ENCODE measurements around the gene MAPK7.

The MAPK7 gene

GRCh38 chr17:19380481-19381301, 2.4 kb downstream of the MAPK7 start:
- no peak for DNase-seq (ENCODE audit: low read depth)

DNA sequence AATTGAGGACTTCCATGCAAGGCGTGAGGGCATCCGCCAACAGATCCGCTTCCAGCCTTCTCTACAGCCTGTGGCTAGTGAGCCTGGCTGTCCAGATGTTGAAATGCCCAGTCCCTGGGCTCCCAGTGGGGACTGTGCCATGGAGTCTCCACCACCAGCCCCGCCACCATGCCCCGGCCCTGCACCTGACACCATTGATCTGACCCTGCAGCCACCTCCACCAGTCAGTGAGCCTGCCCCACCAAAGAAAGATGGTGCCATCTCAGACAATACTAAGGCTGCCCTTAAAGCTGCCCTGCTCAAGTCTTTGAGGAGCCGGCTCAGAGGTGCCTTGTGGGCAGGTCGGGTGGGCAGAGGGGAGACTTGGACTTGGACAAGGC, 3.1 kb downstream of the MAPK7 start:
- DNase-seq (ENCODE audit: low read depth): no peak

GRCh38 chr17:19381741-19382444, 3.6 kb downstream of the MAPK7 start:
- no peak for DNase-seq (ENCODE audit: low read depth)

DNA sequence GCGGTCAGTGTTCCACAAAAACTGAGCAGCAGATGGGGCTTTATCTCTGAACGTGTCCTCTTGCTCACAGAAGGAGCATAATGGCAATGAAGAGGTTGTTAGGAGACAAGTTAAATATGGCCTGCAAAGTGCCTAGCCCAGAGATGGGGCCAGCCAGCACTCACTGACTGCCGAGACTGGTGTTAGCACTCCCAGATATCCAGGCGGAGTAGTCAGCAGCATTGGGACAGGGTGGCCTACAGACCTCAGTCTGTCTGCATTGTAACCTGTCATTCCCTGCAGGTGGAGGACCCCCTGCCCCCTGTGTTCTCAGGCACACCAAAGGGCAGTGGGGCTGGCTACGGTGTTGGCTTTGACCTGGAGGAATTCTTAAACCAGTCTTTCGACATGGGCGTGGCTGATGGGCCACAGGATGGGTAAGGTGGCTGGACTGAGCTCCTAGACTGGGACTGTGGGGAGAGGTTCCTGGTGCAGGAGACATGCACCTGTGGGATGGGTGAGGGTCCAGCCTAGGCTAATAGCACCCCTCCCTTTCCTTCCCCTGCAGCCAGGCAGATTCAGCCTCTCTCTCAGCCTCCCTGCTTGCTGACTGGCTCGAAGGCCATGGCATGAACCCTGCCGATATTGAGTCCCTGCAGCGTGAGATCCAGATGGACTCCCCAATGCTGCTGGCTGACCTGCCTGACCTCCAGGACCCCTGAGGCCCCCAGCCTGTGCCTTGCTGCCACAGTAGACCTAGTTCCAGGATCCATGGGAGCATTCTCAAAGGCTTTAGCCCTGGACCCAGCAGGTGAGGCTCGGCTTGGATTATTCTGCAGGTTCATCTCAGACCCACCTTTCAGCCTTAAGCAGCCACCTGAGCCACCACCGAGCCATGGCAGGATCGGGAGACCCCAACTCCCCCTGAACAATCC, 4.5 kb downstream of the MAPK7 start:
- no peak for DNase-seq (ENCODE audit: low read depth)

- DNase-seq (ENCODE audit: low read depth): no peak
Observed at GRCh38 chr17:19383681-19384470, 5.6 kb downstream of the MAPK7 start.

DNA sequence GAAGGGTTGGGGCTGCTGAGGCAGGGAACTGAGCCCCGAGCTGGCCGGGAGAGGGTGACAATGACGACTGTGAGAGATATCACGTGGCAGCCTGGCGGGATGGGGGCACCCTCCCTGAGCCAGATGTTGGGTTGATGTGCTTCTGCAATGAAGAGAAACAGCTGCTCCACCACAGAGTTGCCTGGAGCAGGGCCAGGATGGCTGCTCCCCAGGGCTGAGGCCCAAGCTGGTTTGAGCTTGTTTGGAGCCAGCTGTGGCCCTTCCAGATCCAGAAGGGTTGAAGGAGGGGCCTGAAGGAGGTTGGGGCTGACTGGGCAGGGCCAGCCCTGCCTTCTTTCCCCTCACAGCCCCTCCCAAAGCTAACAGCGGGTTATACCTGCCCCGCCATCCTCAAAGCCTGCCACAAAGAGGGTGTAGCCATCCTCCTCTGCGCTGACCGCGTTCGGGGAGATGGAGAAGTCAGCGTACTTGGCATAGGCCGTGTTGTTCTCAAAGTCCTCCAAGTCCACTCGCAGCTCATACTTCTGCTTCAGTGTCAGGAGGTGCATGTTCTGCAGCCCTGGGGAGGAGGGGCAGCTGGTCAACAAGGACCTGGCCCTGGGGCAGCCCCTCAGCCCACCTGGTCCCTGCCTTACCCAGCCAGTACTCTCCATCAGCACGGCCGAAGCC, 6.6 kb downstream of the MAPK7 start:
- no peak for DNase-seq (ENCODE audit: low read depth)

GRCh38 chr17:19385521-19385983, 7.3 kb downstream of the MAPK7 start:
- DNase-seq (ENCODE audit: low read depth): no peak

DNA sequence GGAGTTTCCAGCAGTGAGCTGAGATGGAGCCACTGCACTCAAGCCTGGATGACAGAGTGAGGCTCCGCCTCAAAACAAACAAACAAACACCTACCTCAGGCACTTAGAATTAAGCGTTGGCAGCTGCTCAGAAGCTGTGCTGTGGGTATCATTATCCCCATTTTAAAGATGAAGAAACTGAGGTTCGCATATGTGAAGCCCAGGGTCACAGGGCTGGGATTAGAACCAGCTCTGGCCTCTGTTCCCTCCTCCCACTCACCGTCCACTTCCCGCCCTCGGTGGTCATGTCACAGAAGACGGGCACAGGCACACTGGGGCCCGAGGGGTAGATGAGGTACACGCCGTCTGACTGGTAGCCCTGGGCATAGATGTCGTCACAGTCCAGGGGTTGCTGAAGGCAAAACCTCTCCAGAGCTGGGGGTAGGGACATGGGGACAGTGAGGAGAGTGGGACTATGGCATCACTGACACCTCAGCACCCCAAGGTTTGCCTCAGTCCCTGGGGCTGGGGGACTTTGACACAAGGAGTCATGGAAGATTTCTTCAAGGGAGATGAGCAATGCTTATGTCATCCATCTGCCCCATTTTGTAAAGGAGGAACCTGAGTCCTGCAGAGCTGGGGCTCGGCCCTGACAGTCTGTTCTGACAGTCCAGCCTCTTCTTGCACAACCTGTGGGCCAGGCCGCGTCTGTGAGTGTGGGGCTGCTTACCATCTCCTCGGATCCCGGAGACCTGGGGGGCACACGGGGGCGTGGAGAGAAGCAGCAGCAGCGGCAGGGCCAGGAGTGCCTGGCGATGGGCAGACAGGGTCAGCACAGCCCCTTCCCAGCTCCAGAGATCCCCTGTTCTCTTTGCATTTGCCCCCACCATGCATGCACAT, 8.0 kb downstream of the MAPK7 start:
- no peak for DNase-seq (ENCODE audit: low read depth)

GRCh38 chr17:19386974-19387920, 8.9 kb downstream of the MAPK7 start, which contains the start of gene MFAP4:
Gene MFAP4 (minus strand): TSS chr17:19387190. CDS start chr17:19387155, 35 bp downstream.
- DNase-seq (ENCODE audit: low read depth): no peak

DNA sequence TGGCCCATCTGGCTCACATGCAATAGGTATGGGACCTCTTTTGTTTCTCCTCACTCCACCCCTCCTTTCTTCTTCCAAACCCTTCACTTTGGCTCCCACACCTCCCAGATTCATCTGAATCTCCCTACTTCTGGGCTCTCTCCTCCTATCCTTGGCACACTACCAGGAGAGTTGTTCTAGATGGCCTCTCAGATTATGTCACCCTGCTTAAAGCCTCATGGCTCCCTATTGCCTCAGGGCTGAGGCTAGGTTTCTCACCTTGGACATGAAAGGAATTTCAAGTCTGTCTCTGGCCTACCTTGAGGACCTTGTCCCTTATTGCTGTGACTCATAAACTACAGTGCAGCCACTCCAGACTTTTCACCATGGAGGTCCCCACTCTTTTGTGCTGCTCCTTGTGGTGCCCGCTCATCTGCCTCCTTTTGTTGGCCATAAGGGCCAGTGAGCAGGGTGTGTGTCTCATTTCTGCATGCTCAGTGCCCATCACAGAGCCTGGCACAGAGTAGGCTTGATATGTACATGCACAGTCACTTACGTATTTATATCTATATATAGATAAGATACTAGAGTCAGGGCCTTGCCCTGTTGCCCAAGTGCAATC, 9.7 kb downstream of the MAPK7 start:
- no peak for DNase-seq (ENCODE audit: low read depth)

DNA sequence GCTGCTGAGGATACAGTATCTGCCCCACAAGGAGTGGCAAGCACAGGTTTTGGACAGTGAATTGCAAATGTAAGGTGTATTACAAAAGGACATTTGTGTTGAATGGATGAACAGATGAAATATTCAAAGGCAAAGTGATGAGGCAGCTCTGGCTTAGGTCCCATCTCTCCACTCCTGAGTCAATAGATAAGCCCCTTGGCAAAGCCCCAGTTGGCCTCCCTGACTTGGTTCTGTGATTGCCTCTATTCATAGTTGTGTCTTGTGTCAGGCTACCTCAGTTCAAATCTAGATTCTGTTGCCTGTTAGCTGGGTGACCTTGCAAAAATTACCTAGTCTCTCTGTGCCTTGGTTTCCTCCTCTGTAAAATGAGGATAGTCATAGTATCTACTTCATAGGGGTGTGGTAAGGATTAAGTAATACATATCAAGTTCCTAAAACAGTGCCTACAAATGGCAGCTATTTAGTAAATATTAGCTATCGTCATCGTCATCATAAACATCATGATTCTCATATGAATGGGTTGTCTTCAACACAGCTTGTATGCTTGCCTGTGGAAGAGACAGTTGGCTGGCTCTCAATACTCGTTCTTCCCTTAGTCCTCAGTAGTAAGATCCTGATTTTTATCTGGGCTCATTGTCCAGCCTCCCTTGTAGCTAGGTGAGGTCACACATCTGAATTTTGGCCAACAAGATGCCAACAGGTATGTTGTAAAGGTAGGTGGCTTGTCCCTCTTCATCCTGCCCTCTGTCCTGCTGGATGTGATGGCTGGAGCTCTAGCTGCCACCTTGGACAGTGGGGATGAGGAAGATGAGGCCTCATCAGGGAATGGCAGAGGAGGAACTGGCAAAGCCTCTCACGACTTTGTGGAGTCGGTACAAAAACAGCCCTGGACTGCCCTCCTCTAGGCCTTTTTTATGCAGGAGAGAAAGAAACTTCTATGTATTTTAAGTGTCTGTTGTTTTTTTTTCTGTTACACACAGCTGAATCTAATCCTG, 10.8 kb downstream of the MAPK7 start:
- no peak for DNase-seq (ENCODE audit: low read depth)

- no peak for DNase-seq (ENCODE audit: low read depth)
Observed at GRCh38 chr17:19390951-19391350, 12.7 kb downstream of the MAPK7 start.

- DNase-seq (ENCODE audit: low read depth): no peak
Observed at GRCh38 chr17:19391432-19391831, 13.1 kb downstream of the MAPK7 start.

- DNase-seq (ENCODE audit: low read depth): no peak
Observed at GRCh38 chr17:19392303-19392702, 14.0 kb downstream of the MAPK7 start.

GRCh38 chr17:19397556-19398041, 19.3 kb downstream of the MAPK7 start:
- no peak for DNase-seq (ENCODE audit: low read depth)

GRCh38 chr17:19398301-19399181, 20.2 kb downstream of the MAPK7 start:
- no peak for DNase-seq (ENCODE audit: low read depth)
